Measurements from ENCODE around the gene NTRK1.

NTRK1 gene

GRCh38 chr1:156834322-156834721, 26.3 kb upstream of the NTRK1 start:
- H2AK5ac ChIP-seq (ENCODE audit: low read length), result no peak overlapping the region
- H4K8ac ChIP-seq (ENCODE audit: low read depth, low read length), result no peak overlapping the region
- no peaks in the 10 kb centered on the region for H3K36me3 ChIP-seq (ENCODE audit: control insufficient read depth in 1 of 2, insufficient read depth in 2 of 2, low read length in 2 of 2)
- WGBS (ENCODE audit: extremely low coverage, insufficient coverage, insufficient read length), result no CpG with 5 or more reads among the region's 3 CpGs
- no peaks in the 10 kb centered on the region for H3K79me1 ChIP-seq (ENCODE audit: low read length)
- H4K91ac ChIP-seq (ENCODE audit: low read depth, low read length), result no peak overlapping the region
- peaks cover 2% of the 10 kb centered on the region for H3K27me3 ChIP-seq (ENCODE audit: insufficient read depth, low read length)
- no peak for DNase-seq
- no peaks in the 10 kb centered on the region for H3K4me1 ChIP-seq (ENCODE audit: control insufficient read depth in 1 of 2, insufficient read depth in 2 of 2, low read length in 2 of 2)
- no peak overlapping the region for H3K18ac ChIP-seq (ENCODE audit: low read length)
- no peak overlapping the region for H2BK12ac ChIP-seq (ENCODE audit: low read length)
- no peak overlapping the region for H2AFZ ChIP-seq (ENCODE audit: insufficient read depth, low read length, poor library complexity)
- H3K23ac ChIP-seq (ENCODE audit: low read length), result no peak overlapping the region
- H3K14ac ChIP-seq (ENCODE audit: low read length), result no peak overlapping the region
- no peak overlapping the region for H3K4me2 ChIP-seq (ENCODE audit: low read length)
- H3K79me2 ChIP-seq (ENCODE audit: control insufficient read depth, insufficient read depth, low read length, poor library complexity), result no peaks in the 10 kb centered on the region
- no peak overlapping the region for H2BK5ac ChIP-seq (ENCODE audit: low read depth, low read length, poor library complexity)
- no peak overlapping the region for H3K27ac ChIP-seq (ENCODE audit: low read depth, low read length)
- H3K4ac ChIP-seq (ENCODE audit: low read depth, low read length), result no peak overlapping the region
- peaks cover 2% of the 10 kb centered on the region for H3K9me3 ChIP-seq (ENCODE audit: insufficient read depth, low read depth, low read length)
- no peak overlapping the region for H3K9ac ChIP-seq (ENCODE audit: low read length)
- no peak overlapping the region for H2BK120ac ChIP-seq (ENCODE audit: insufficient read depth, low read length, poor library complexity)
- H4K12ac ChIP-seq (ENCODE audit: low read depth, low read length), result no peak overlapping the region
- no peak overlapping the region for H3K4me3 ChIP-seq (ENCODE audit: low read depth, low read length)

GRCh38 chr1:156836041-156836654, 24.5 kb upstream of the NTRK1 start:
- Histone ChIP-seq H3K14ac (ENCODE audit: low read length) (no peak overlapping the region), H4K8ac (ENCODE audit: low read depth, low read length) (no peak overlapping the region), H2AK5ac (ENCODE audit: low read length) (no peak overlapping the region), H4K91ac (ENCODE audit: low read depth, low read length) (no peak overlapping the region), H3K4me2 (ENCODE audit: low read length) (no peak overlapping the region), H2BK120ac (ENCODE audit: insufficient read depth, low read length, poor library complexity) (no peak overlapping the region), H3K4me1 (ENCODE audit: control insufficient read depth in 1 of 2, insufficient read depth in 2 of 2, low read length in 2 of 2) (no peaks in the 10 kb centered on the region), H3K18ac (ENCODE audit: low read length) (no peak overlapping the region), H3K4me3 (ENCODE audit: low read depth, low read length) (no peak overlapping the region), H3K9ac (ENCODE audit: low read length) (no peak overlapping the region), H3K27me3 (ENCODE audit: insufficient read depth, low read length) (peaks cover 2% of the 10 kb centered on the region), H3K36me3 (ENCODE audit: control insufficient read depth in 1 of 2, insufficient read depth in 2 of 2, low read length in 2 of 2) (no peaks in the 10 kb centered on the region), H3K79me2 (ENCODE audit: control insufficient read depth, insufficient read depth, low read length, poor library complexity) (no peaks in the 10 kb centered on the region), H2AFZ (ENCODE audit: insufficient read depth, low read length, poor library complexity) (no peak overlapping the region), H3K4ac (ENCODE audit: low read depth, low read length) (no peak overlapping the region), H2BK12ac (ENCODE audit: low read length) (no peak overlapping the region), H4K12ac (ENCODE audit: low read depth, low read length) (no peak overlapping the region), H3K79me1 (ENCODE audit: low read length) (no peaks in the 10 kb centered on the region), H3K9me3 (ENCODE audit: insufficient read depth, low read depth, low read length) (peaks cover 2% of the 10 kb centered on the region), H3K27ac (ENCODE audit: low read depth, low read length) (no peak overlapping the region), H3K23ac (ENCODE audit: low read length) (no peak overlapping the region), H2BK5ac (ENCODE audit: low read depth, low read length, poor library complexity) (no peak overlapping the region)
- no CpG with 5 or more reads among the region's 5 CpGs for WGBS (ENCODE audit: extremely low coverage, insufficient coverage, insufficient read length)
- DNase-seq, result no peak

GRCh38 chr1:156836892-156837291, 23.8 kb upstream of the NTRK1 start:
- Histone ChIP-seq H2AK5ac (ENCODE audit: low read length) (no peak overlapping the region), H2BK5ac (ENCODE audit: low read depth, low read length, poor library complexity) (no peak overlapping the region), H3K4ac (ENCODE audit: low read depth, low read length) (no peak overlapping the region), H3K23ac (ENCODE audit: low read length) (no peak overlapping the region), H2AFZ (ENCODE audit: insufficient read depth, low read length, poor library complexity) (no peak overlapping the region), H4K12ac (ENCODE audit: low read depth, low read length) (no peak overlapping the region), H4K91ac (ENCODE audit: low read depth, low read length) (no peak overlapping the region), H3K79me1 (ENCODE audit: low read length) (no peaks in the 10 kb centered on the region), H3K79me2 (ENCODE audit: control insufficient read depth, insufficient read depth, low read length, poor library complexity) (no peaks in the 10 kb centered on the region), H4K8ac (ENCODE audit: low read depth, low read length) (no peak overlapping the region), H3K4me2 (ENCODE audit: low read length) (no peak overlapping the region), H3K9ac (ENCODE audit: low read length) (no peak overlapping the region), H3K14ac (ENCODE audit: low read length) (no peak overlapping the region), H3K9me3 (ENCODE audit: insufficient read depth, low read depth, low read length) (no peaks in the 10 kb centered on the region), H3K4me1 (ENCODE audit: control insufficient read depth in 1 of 2, insufficient read depth in 2 of 2, low read length in 2 of 2) (no peaks in the 10 kb centered on the region), H2BK12ac (ENCODE audit: low read length) (no peak overlapping the region), H3K27ac (ENCODE audit: low read depth, low read length) (no peak overlapping the region), H3K36me3 (ENCODE audit: control insufficient read depth in 1 of 2, insufficient read depth in 2 of 2, low read length in 2 of 2) (no peaks in the 10 kb centered on the region), H3K27me3 (ENCODE audit: insufficient read depth, low read length) (peaks cover 2% of the 10 kb centered on the region), H3K4me3 (ENCODE audit: low read depth, low read length) (no peak overlapping the region), H2BK120ac (ENCODE audit: insufficient read depth, low read length, poor library complexity) (no peak overlapping the region), H3K18ac (ENCODE audit: low read length) (no peak overlapping the region)
- no peak for DNase-seq
- WGBS (ENCODE audit: extremely low coverage, insufficient coverage, insufficient read length), result no CpG with 5 or more reads among the region's 4 CpGs

- Histone ChIP-seq H3K4me2 (ENCODE audit: low read length) (no peak overlapping the region), H3K23ac (ENCODE audit: low read length) (no peak overlapping the region), H2AFZ (ENCODE audit: insufficient read depth, low read length, poor library complexity) (no peak overlapping the region), H3K79me1 (ENCODE audit: low read length) (no peaks in the 10 kb centered on the region), H3K9me3 (ENCODE audit: insufficient read depth, low read depth, low read length) (no peaks in the 10 kb centered on the region), H2AK5ac (ENCODE audit: low read length) (no peak overlapping the region), H2BK120ac (ENCODE audit: insufficient read depth, low read length, poor library complexity) (no peak overlapping the region), H3K79me2 (ENCODE audit: control insufficient read depth, insufficient read depth, low read length, poor library complexity) (no peaks in the 10 kb centered on the region), H3K18ac (ENCODE audit: low read length) (no peak overlapping the region), H3K27me3 (ENCODE audit: insufficient read depth, low read length) (peaks cover 12% of the 10 kb centered on the region), H4K91ac (ENCODE audit: low read depth, low read length) (no peak overlapping the region), H3K36me3 (ENCODE audit: control insufficient read depth in 1 of 2, insufficient read depth in 2 of 2, low read length in 2 of 2) (no peaks in the 10 kb centered on the region), H3K4me3 (ENCODE audit: low read depth, low read length) (no peak overlapping the region), H3K4me1 (ENCODE audit: control insufficient read depth in 1 of 2, insufficient read depth in 2 of 2, low read length in 2 of 2) (no peaks in the 10 kb centered on the region), H3K9ac (ENCODE audit: low read length) (no peak overlapping the region), H2BK5ac (ENCODE audit: low read depth, low read length, poor library complexity) (no peak overlapping the region), H3K27ac (ENCODE audit: low read depth, low read length) (no peak overlapping the region), H4K12ac (ENCODE audit: low read depth, low read length) (no peak overlapping the region), H3K14ac (ENCODE audit: low read length) (no peak overlapping the region), H2BK12ac (ENCODE audit: low read length) (no peak overlapping the region), H4K8ac (ENCODE audit: low read depth, low read length) (no peak overlapping the region), H3K4ac (ENCODE audit: low read depth, low read length) (no peak overlapping the region)
- WGBS (ENCODE audit: extremely low coverage, insufficient coverage, insufficient read length), result no CpG with 5 or more reads among the region's 7 CpGs
- peak in 1 of 2 donors; percentile 44 for DNase-seq
Observed at GRCh38 chr1:156838972-156839371, 21.7 kb upstream of the NTRK1 start.
